A549 (cell line): ENCODE measurements around the gene C1orf94. TPM values are rescaled to one million over a fixed set of nuclear protein-coding genes. Genes with fewer than 3 reads are reported as not detected.

Experiments used
- ATAC-seq, 2 experiments: fragments of 200-7000 bp in 1 of 2; fragments of >200 bp in 1 of 2; cut with Nextera tagmentation in 1 of 2; cut with Tn5 transposase in 1 of 2; 3 replicates each; pipeline versions ENCODE4 v1.8.0 to v1.9.1; 2018 to 2020; ENCODE audit warnings: mild to moderate bottlenecking in 1 of 2, moderate library complexity in 1 of 2
- CTCF ChIA-PET: fragments of 300-600 bp; sonication (Branson Sonifier 250); formaldehyde crosslinking; extraction: SDS; loops from one replicate; lab custom pipeline; 2021; ENCODE audit warnings: antibody characterized with exemption, inconsistent platforms; lab: Yijun Ruan, JAX
- POLR2A ChIA-PET: fragments of 350-600 bp; formaldehyde crosslinking; extraction: SDS; loops from one replicate; lab custom pipeline; 2021; ENCODE audit warnings: antibody characterized with exemption, inconsistent platforms; lab: Yijun Ruan, JAX
- DNase-seq, 2 experiments: peaks; one replicate each; pipeline versions ENCODE4 v3.0.0 to v3.0.0-alpha.2; 2011 to 2016; ENCODE audit warnings: low read depth in 1 of 2, low spot score in 1 of 2
- FAIRE-seq: peaks from 2 replicates; lab custom pipeline; 2011; peaks lifted over from hg19 to GRCh38; lab: Jason Lieb, UNC
- H3K27ac ChIP-seq, 2 experiments: fragments of >200 bp; sonication (Bioruptor Twin); formaldehyde crosslinking; 3 replicates each; pipeline ENCODE4 v1.5.1; 2016 to 2017
- H3K4me1 ChIP-seq: fragments of >200 bp; sonication (Bioruptor Twin); formaldehyde crosslinking; 3 replicates; pipeline ENCODE4 v1.6.1; 2016
- H3K4me2 ChIP-seq: fragments of >200 bp; sonication (Bioruptor Twin); formaldehyde crosslinking; 3 replicates; pipeline ENCODE4 v1.6.1; 2016
- H3K4me3 ChIP-seq: fragments of >200 bp; sonication (Bioruptor Twin); formaldehyde crosslinking; 3 replicates; pipeline ENCODE4 v1.5.1; 2016
- H3K9me3 ChIP-seq: fragments of >200 bp; sonication (Bioruptor Twin); formaldehyde crosslinking; 3 replicates; pipeline ENCODE4 v1.6.1; 2016
- BHLHE40 ChIP-seq: IDR thresholded peaks from 2 replicates; pipeline ENCODE4 v1.6.1; 2012; ENCODE audit warnings: low read depth, low read length, inconsistent platforms
- CBX2 ChIP-seq: fragments of 200-600 bp; sonication (generic); IDR thresholded peaks from 2 replicates; pipeline ENCODE4 v1.6.1; 2016; ENCODE audit warnings: low read depth, mild to moderate bottlenecking, borderline replicate concordance
- CBX8 ChIP-seq: fragments of 200-600 bp; sonication (generic); IDR thresholded peaks from 2 replicates; pipeline ENCODE4 v1.6.1; 2016
- CEBPB ChIP-seq, 2 experiments: fragments of >200 bp in 1 of 2; sonication (Bioruptor Twin) in 1 of 2; formaldehyde crosslinking in 1 of 2; IDR thresholded peaks; 2 replicates each; pipeline ENCODE4 v1.6.1; 2012 to 2016
- CHD2 ChIP-seq: fragments of 150-350 bp; IDR thresholded peaks from 2 replicates; pipeline ENCODE4 v1.6.1; 2014; ENCODE audit warnings: low read length; ENCODE audit not compliant: partially characterized antibody
- EHMT2 ChIP-seq: fragments of 200-600 bp; sonication (generic); IDR thresholded peaks from 2 replicates; pipeline ENCODE4 v1.6.1; 2016; ENCODE audit warnings: antibody characterized with exemption, low read depth, mild to moderate bottlenecking, moderate library complexity
- EP300 ChIP-seq, 2 experiments: fragments of >200 bp; sonication (Bioruptor Twin); formaldehyde crosslinking; IDR thresholded peaks; 2 replicates in 1 of 2; 3 replicates in 1 of 2; pipeline ENCODE4 v1.6.1; 2016 to 2017
- FOSB ChIP-seq: fragments of 250-450 bp; sonication (Bioruptor Pico); IDR thresholded peaks from 2 replicates; pipeline ENCODE4 v1.5.0; 2020; ENCODE audit warnings: mild to moderate bottlenecking, moderate library complexity
- FOSL2 ChIP-seq, 2 experiments: fragments of 450-650 bp in 1 of 2; fragments of >200 bp in 1 of 2; sonication (Bioruptor Twin) in 1 of 2; formaldehyde crosslinking; IDR thresholded peaks; 2 replicates each; pipeline versions ENCODE4 v1.5.0 to v1.6.1; 2016 to 2020; ENCODE audit warnings: mild to moderate bottlenecking in 1 of 2, moderate library complexity in 1 of 2
- FOXS1 ChIP-seq: fragments of 250-450 bp; sonication (Bioruptor Pico); IDR thresholded peaks from 2 replicates; pipeline ENCODE4 v1.5.0; 2020; ENCODE audit warnings: mild to moderate bottlenecking, moderate library complexity
- HEYL ChIP-seq: fragments of 250-450 bp; sonication (Bioruptor Pico); IDR thresholded peaks from 2 replicates; pipeline ENCODE4 v1.8.0; 2021; ENCODE audit warnings: mild to moderate bottlenecking, moderate library complexity
- JUNB ChIP-seq: fragments of >200 bp; sonication (Bioruptor Twin); formaldehyde crosslinking; IDR thresholded peaks from 2 replicates; pipeline ENCODE4 v1.6.1; 2016
- MYC ChIP-seq: IDR thresholded peaks from 2 replicates; pipeline ENCODE4 v1.6.1; 2012; ENCODE audit warnings: mild to moderate bottlenecking, inconsistent platforms, low read length, improper control_type of control experiment, borderline replicate concordance
- POLR2A ChIP-seq: IDR thresholded peaks from 2 replicates; pipeline ENCODE4 v1.6.1; 2012; ENCODE audit warnings: mild to moderate bottlenecking, low read length
- POLR2AphosphoS2 ChIP-seq: conservative IDR thresholded peaks from 2 replicates; pipeline ENCODE4 v1.6.1; 2012; ENCODE audit warnings: low read length, improper control_type of control experiment, inconsistent platforms
- RAD21 ChIP-seq, 2 experiments: fragments of >200 bp in 1 of 2; sonication (Bioruptor Twin) in 1 of 2; formaldehyde crosslinking in 1 of 2; IDR thresholded peaks in 1 of 2; conservative IDR thresholded peaks in 1 of 2; 2 replicates in 1 of 2; 3 replicates in 1 of 2; pipeline ENCODE4 v1.6.1; 2012 to 2018; ENCODE audit warnings: inconsistent platforms in 1 of 2
- RARB ChIP-seq: fragments of 250-450 bp; sonication (Bioruptor Pico); IDR thresholded peaks from 2 replicates; pipeline ENCODE4 v1.8.0; 2021; ENCODE audit warnings: mild to moderate bottlenecking, moderate library complexity
- RFX5 ChIP-seq: fragments of 450-650 bp; IDR thresholded peaks from 2 replicates; pipeline ENCODE4 v1.7.1; 2014; ENCODE audit warnings: antibody characterized with exemption, mild to moderate bottlenecking, moderate library complexity
- SMC3 ChIP-seq: fragments of >200 bp; sonication (Bioruptor Twin); formaldehyde crosslinking; IDR thresholded peaks from 3 replicates; pipeline ENCODE4 v1.6.1; 2018; ENCODE audit warnings: inconsistent platforms
- SREBF2 ChIP-seq: fragments of 450-650 bp; IDR thresholded peaks from 2 replicates; pipeline ENCODE4 v1.6.1; 2014; ENCODE audit warnings: mild to moderate bottlenecking, moderate library complexity
- TP53 ChIP-seq: fragments of 250-450 bp; sonication (Bioruptor Pico); IDR thresholded peaks from 2 replicates; pipeline ENCODE4 v1.5.0; 2021; ENCODE audit warnings: mild to moderate bottlenecking, moderate library complexity
- ZC3H11A ChIP-seq: fragments of 450-650 bp; IDR thresholded peaks from 2 replicates; pipeline ENCODE4 v1.6.1; 2014; ENCODE audit warnings: antibody characterized with exemption, mild to moderate bottlenecking
- ZFP36 ChIP-seq: fragments of 450-650 bp; IDR thresholded peaks from 2 replicates; pipeline ENCODE4 v1.6.1; 2014; ENCODE audit warnings: borderline replicate concordance; ENCODE audit not compliant: partially characterized antibody
- ZSCAN20 ChIP-seq: fragments of 250-450 bp; sonication (Bioruptor Pico); IDR thresholded peaks from 2 replicates; pipeline ENCODE4 v1.8.0; 2022; ENCODE audit warnings: mild to moderate bottlenecking, moderate library complexity
- WGBS: methylation state at CpG from one replicate; pipeline ENCODE4 v1.1.6; 2017; ENCODE audit errors: missing lambda C conversion rate; 5-methylcytosine and 5-hydroxymethylcytosine counted together
- polyA plus RNA-seq, 4 experiments: library from polyadenylated mRNA; depleted of rRNA in 3 of 4; stranded (reverse); fragments of >200 nt; fragmentation: RNase III in 1 of 4; extraction: RNeasy Plus Mini Kit Qiagen cat#74134 plus additional on column Dnase treatment in 1 of 4; gene quantifications; 2 replicates in 3 of 4; 3 replicates in 1 of 4; pipeline ENCODE4 v1.2.3, GENCODE V29; 2011 to 2017
- TF ChIP-seq, protein P1 (sequence below): fragments of >200 bp; sonication (Bioruptor Twin); formaldehyde crosslinking; IDR thresholded peaks from 2 replicates; pipeline ENCODE4 v1.6.1; 2016
- TF ChIP-seq, protein P2 (sequence below): IDR thresholded peaks from 2 replicates; pipeline ENCODE4 v1.6.1; 2012
- TF ChIP-seq, protein P3 (sequence below): fragments of >200 bp; sonication (Bioruptor Twin); formaldehyde crosslinking; IDR thresholded peaks from 3 replicates; pipeline ENCODE4 v1.6.1; 2016
- TF ChIP-seq, protein P4 (sequence below): IDR thresholded peaks from 2 replicates; pipeline ENCODE4 v1.6.1; 2012
- TF ChIP-seq, protein P5 (sequence below): fragments of 250-450 bp; sonication (Bioruptor Pico); IDR thresholded peaks from 2 replicates; pipeline ENCODE4 v1.5.0; 2021; ENCODE audit warnings: mild to moderate bottlenecking, moderate library complexity, borderline replicate concordance
- TF ChIP-seq, protein P6 (sequence below): IDR thresholded peaks from 2 replicates; pipeline ENCODE4 v1.6.1; 2012; ENCODE audit warnings: low read depth, borderline replicate concordance

C1orf94 gene
- polyA plus RNA-seq, 2 of the 4 experiments (the other 2 are of a cell fraction): not detected

DNA sequence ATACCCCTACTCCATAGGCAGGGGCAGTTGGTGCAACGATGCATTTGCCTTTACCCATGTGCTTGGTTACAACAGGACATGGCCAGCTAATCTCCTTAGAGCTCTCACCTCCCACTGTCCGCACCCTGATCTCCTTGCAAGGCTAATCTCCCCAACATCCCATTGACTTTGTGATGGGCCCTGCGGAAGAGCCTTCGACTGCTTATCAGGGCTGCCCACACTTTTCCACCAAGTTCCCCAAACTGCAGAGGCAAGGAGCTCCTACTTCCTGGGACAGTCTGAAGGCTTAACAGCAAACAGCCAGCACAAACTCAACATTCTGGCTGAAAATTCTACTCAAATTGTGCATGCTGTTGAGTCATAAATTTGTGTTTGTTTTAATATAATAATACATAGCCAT, 36.0 kb downstream of the C1orf94 start:
- no peak for DNase-seq
- Histone ChIP-seq H3K4me2 (no peak overlapping the region), H3K4me1 (no peaks in the 10 kb centered on the region), H3K27ac (no peak overlapping the region), H3K4me3 (no peak overlapping the region), H3K9me3 (no peaks in the 10 kb centered on the region)
- ChIA-PET POLR2A (no interaction called here), CTCF (no interaction called here)
- no peak for ATAC-seq
- 44% methylated on average over 4 of the region's 4 CpGs for WGBS
- no peak for TF ChIP-seq RAD21 (conservative IDR thresholded peaks at IDR 0.05 in 1 of 2, IDR thresholded peaks at IDR 0.05 in 1 of 2)
- FAIRE-seq: no peak

DNA sequence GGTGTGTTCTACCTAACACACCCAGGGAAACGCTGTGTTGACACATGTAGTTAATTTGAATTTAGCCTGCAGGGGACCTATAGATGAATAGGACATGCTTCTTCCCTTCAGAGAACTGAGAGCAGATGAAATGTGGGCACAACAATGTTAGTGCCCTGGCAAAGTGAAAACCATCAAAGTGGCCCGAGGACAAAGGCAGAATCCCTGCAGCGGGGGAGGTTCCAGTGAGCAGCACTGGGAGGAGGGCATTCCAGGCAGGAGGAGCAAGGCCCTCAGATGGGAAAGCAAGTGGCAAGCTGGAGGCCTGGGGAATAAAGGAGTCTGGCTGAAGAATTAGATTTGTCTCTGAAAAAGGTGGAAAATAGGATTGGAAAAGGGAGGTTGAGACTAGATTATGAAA, 37.2 kb downstream of the C1orf94 start:
- Histone ChIP-seq H3K9me3 (no peaks in the 10 kb centered on the region), H3K27ac (no peak overlapping the region), H3K4me2 (no peak overlapping the region), H3K4me1 (no peaks in the 10 kb centered on the region), H3K4me3 (no peak overlapping the region)
- ChIA-PET POLR2A (no interaction called here), CTCF (no interaction called here)
- WGBS: 0% methylated on average over 3 of the region's 3 CpGs
- FAIRE-seq (no peak), ATAC-seq (no peak), DNase-seq (no peak)
- TF ChIP-seq CEBPB (IDR thresholded peaks at IDR 0.05) (no peak), EHMT2 (no peak), RAD21 (conservative IDR thresholded peaks at IDR 0.05 in 1 of 2, IDR thresholded peaks at IDR 0.05 in 1 of 2) (no peak), FOXS1 (CRISPR knock-in tag) (no peak), BHLHE40 (no peak), TP53 (no peak), FOSL2 (IDR thresholded peaks at IDR 0.05) (no peak), FOSL2 (CRISPR knock-in tag; IDR thresholded peaks at IDR 0.05) (no peak), POLR2AphosphoS2 (no peak), ZSCAN20 (no peak), CHD2 (no peak), SREBF2 (no peak), CBX8 (no peak)
- TF ChIP-seq, protein P1, sequence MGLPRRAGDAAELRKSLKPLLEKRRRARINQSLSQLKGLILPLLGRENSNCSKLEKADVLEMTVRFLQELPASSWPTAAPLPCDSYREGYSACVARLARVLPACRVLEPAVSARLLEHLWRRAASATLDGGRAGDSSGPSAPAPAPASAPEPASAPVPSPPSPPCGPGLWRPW: no peak
- TF ChIP-seq, protein P2, sequence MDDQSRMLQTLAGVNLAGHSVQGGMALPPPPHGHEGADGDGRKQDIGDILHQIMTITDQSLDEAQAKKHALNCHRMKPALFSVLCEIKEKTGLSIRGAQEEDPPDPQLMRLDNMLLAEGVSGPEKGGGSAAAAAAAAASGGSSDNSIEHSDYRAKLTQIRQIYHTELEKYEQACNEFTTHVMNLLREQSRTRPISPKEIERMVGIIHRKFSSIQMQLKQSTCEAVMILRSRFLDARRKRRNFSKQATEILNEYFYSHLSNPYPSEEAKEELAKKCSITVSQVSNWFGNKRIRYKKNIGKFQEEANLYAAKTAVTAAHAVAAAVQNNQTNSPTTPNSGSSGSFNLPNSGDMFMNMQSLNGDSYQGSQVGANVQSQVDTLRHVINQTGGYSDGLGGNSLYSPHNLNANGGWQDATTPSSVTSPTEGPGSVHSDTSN: no peak
- TF ChIP-seq, protein P3, sequence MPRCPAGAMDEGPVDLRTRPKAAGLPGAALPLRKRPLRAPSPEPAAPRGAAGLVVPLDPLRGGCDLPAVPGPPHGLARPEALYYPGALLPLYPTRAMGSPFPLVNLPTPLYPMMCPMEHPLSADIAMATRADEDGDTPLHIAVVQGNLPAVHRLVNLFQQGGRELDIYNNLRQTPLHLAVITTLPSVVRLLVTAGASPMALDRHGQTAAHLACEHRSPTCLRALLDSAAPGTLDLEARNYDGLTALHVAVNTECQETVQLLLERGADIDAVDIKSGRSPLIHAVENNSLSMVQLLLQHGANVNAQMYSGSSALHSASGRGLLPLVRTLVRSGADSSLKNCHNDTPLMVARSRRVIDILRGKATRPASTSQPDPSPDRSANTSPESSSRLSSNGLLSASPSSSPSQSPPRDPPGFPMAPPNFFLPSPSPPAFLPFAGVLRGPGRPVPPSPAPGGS: no peak
- TF ChIP-seq, protein P4, sequence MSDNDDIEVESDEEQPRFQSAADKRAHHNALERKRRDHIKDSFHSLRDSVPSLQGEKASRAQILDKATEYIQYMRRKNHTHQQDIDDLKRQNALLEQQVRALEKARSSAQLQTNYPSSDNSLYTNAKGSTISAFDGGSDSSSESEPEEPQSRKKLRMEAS: no peak

DNA sequence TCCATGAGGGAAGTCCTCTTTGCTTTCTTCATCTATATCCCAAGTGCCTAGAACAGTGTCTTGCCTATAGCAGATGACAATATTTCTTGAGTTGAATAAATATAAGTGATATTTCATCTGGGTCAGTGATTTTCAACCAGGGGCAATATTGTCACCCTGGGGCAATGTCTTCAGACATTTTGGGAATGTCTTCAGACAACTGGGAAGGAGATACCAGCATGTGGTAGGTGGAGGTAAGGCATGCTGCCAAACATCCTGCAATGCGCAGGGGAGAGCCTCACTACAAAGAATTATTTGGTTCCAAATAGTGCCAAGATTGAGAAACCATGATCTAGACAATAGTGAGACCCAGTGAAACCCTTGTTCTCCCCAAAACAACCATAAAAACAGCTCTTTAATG, 54.7 kb downstream of the C1orf94 start:
- 43% methylated on average over 1 of the region's 1 CpG for WGBS
- FAIRE-seq: no peak

DNA sequence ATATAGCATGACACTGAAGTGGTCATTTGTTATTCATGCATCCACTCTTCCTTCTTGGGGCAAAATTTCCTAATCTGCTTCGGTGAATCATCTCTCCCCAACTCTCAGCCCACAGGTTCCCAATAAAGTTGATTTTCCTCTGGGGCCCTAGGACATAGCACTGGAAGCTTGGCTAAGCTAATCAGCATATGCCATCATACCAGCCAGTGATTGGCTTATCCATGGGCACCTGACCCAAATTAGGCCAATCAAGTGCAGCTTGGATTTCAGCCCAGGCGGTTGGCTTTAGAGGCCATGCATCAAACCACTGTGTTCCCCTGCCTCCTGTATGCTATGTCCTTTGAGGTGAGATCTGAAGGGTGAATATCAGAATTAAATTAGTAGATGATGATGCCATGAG, 58.9 kb downstream of the C1orf94 start:
- Histone ChIP-seq H3K27ac (no peak overlapping the region), H3K4me3 (no peak overlapping the region), H3K4me1 (no peaks in the 10 kb centered on the region), H3K9me3 (no peaks in the 10 kb centered on the region), H3K4me2 (no peak overlapping the region)
- CTCF ChIA-PET: no interaction called here
- ATAC-seq (no peak), FAIRE-seq (no peak), DNase-seq (no peak)
- POLR2A ChIA-PET: no interaction called here
- 21% methylated on average over 2 of the region's 2 CpGs for WGBS
- TF ChIP-seq BHLHE40 (no peak), POLR2A (no peak), ZC3H11A (no peak), MYC (no peak), CBX2 (no peak), SREBF2 (no peak), ZFP36 (no peak), EP300 (IDR thresholded peaks at IDR 0.05) (no peak), JUNB (no peak), HEYL (CRISPR knock-in tag) (no peak), RFX5 (no peak), SMC3 (no peak), FOSB (CRISPR knock-in tag) (no peak)
- TF ChIP-seq, protein P5, sequence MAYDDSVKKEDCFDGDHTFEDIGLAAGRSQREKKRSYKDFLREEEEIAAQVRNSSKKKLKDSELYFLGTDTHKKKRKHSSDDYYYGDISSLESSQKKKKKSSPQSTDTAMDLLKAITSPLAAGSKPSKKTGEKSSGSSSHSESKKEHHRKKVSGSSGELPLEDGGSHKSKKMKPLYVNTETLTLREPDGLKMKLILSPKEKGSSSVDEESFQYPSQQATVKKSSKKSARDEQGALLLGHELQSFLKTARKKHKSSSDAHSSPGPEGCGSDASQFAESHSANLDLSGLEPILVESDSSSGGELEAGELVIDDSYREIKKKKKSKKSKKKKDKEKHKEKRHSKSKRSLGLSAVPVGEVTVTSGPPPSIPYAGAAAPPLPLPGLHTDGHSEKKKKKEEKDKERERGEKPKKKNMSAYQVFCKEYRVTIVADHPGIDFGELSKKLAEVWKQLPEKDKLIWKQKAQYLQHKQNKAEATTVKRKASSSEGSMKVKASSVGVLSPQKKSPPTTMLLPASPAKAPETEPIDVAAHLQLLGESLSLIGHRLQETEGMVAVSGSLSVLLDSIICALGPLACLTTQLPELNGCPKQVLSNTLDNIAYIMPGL: no peak

More for the DNA sequence above, 54.7 kb downstream of the C1orf94 start:
- no peaks in the 10 kb centered on the region for H3K4me1 ChIP-seq
- no peaks in the 10 kb centered on the region for H3K9me3 ChIP-seq
- ChIA-PET POLR2A (no interaction called here), CTCF (no interaction called here)
- H3K27ac ChIP-seq: no peak overlapping the region
- H3K4me2 ChIP-seq: no peak overlapping the region
- ATAC-seq: no peak
- H3K4me3 ChIP-seq: no peak overlapping the region
- no peak for DNase-seq
- no peak for TF ChIP-seq RARB (CRISPR knock-in tag)
- TF ChIP-seq, protein P6, sequence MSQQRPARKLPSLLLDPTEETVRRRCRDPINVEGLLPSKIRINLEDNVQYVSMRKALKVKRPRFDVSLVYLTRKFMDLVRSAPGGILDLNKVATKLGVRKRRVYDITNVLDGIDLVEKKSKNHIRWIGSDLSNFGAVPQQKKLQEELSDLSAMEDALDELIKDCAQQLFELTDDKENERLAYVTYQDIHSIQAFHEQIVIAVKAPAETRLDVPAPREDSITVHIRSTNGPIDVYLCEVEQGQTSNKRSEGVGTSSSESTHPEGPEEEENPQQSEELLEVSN: no peak
